Measurements from ENCODE around the gene BRD4. TPM values are rescaled to one million over a fixed set of nuclear protein-coding genes. Genes with fewer than 3 reads are reported as not detected.

The BRD4 gene
- total RNA-seq, 1 donor from 2014 or later = 42.4 TPM

GRCh38 chr19:15237759-15238638, 94.3 kb downstream of the BRD4 start:
- H3K36me3 ChIP-seq (ENCODE audit: control insufficient read depth, insufficient read depth, low read length) = peaks cover 9% of the 10 kb centered on the region
- no peak for DNase-seq (ENCODE audit: low read depth)
- no peak overlapping the region for H3K4me3 ChIP-seq (ENCODE audit: low read depth, low read length)
- peaks cover 6% of the 10 kb centered on the region for H3K27me3 ChIP-seq (ENCODE audit: control insufficient read depth, insufficient read depth, low read length)
- TF ChIP-seq CTCF (IDR thresholded peaks at IDR 0.05; ENCODE audit: insufficient read depth, low read length, poor library complexity, severe bottlenecking) = no peak

- H3K27me3 ChIP-seq (ENCODE audit: control insufficient read depth, insufficient read depth, low read length) = peaks cover 17% of the 10 kb centered on the region
- DNase-seq (ENCODE audit: low read depth) = no peak
- TF ChIP-seq CTCF (IDR thresholded peaks at IDR 0.05; ENCODE audit: insufficient read depth, low read length, poor library complexity, severe bottlenecking) = no peak
- H3K4me3 ChIP-seq (ENCODE audit: low read depth, low read length) = no peak overlapping the region
- peaks cover 9% of the 10 kb centered on the region for H3K36me3 ChIP-seq (ENCODE audit: control insufficient read depth, insufficient read depth, low read length)
These were observed 95.5 kb downstream of the BRD4 start for GRCh38 chr19:15236886-15237285.

GRCh38 chr19:15235781-15236180, 96.6 kb downstream of the BRD4 start:
- Histone ChIP-seq H3K4me3 (ENCODE audit: low read depth, low read length) (no peak overlapping the region), H3K36me3 (ENCODE audit: control insufficient read depth, insufficient read depth, low read length) (peaks cover 8% of the 10 kb centered on the region), H3K27me3 (ENCODE audit: control insufficient read depth, insufficient read depth, low read length) (peaks cover 28% of the 10 kb centered on the region)
- no peak for TF ChIP-seq CTCF (IDR thresholded peaks at IDR 0.05; ENCODE audit: insufficient read depth, low read length, poor library complexity, severe bottlenecking)
- DNase-seq (ENCODE audit: low read depth) = no peak

- no peak overlapping the region for H3K4me3 ChIP-seq (ENCODE audit: low read depth, low read length)
- H3K27me3 ChIP-seq (ENCODE audit: control insufficient read depth, insufficient read depth, low read length) = peaks cover 28% of the 10 kb centered on the region
- peaks cover 7% of the 10 kb centered on the region for H3K36me3 ChIP-seq (ENCODE audit: control insufficient read depth, insufficient read depth, low read length)
- no peak for DNase-seq (ENCODE audit: low read depth)
- no peak for TF ChIP-seq CTCF (IDR thresholded peaks at IDR 0.05; ENCODE audit: insufficient read depth, low read length, poor library complexity, severe bottlenecking)
These were observed 97.8 kb downstream of the BRD4 start for GRCh38 chr19:15234431-15235130.

- H3K4me3 ChIP-seq (ENCODE audit: low read depth, low read length) = no peak overlapping the region
- no peak for DNase-seq (ENCODE audit: low read depth)
- peaks cover 28% of the 10 kb centered on the region for H3K27me3 ChIP-seq (ENCODE audit: control insufficient read depth, insufficient read depth, low read length)
- no peak for TF ChIP-seq CTCF (IDR thresholded peaks at IDR 0.05; ENCODE audit: insufficient read depth, low read length, poor library complexity, severe bottlenecking)
- no peaks in the 10 kb centered on the region for H3K36me3 ChIP-seq (ENCODE audit: control insufficient read depth, insufficient read depth, low read length)
These were observed 101.1 kb downstream of the BRD4 start for GRCh38 chr19:15231271-15231670.
